Lung microvascular endothelial cell (primary cell): ENCODE measurements around the gene FAM163B. TPM values are rescaled to one million over a fixed set of nuclear protein-coding genes. Genes with fewer than 3 reads are reported as not detected.

Source experiments
- DNase-seq, 2 donors: peaks; one replicate each; pipeline versions ENCODE4 v3.0.0 to v3.0.0-alpha.2; 2010; ENCODE audit warnings: low read depth in 2 of 2
- total RNA-seq: library from RNA; depleted of rRNA; stranded (reverse); fragments of >200 nt; gene quantifications from 2 replicates; pipeline ENCODE4 v1.2.1, GENCODE V29; 2014

The FAM163B gene
- total RNA-seq, 1 donor from 2014 or later: not detected

GRCh38 chr9:133582501-133583045, 26.6 kb downstream of the FAM163B start:
- no peak for DNase-seq

GRCh38 chr9:133581513-133582343, 27.5 kb downstream of the FAM163B start:
- DNase-seq: no peak

DNA sequence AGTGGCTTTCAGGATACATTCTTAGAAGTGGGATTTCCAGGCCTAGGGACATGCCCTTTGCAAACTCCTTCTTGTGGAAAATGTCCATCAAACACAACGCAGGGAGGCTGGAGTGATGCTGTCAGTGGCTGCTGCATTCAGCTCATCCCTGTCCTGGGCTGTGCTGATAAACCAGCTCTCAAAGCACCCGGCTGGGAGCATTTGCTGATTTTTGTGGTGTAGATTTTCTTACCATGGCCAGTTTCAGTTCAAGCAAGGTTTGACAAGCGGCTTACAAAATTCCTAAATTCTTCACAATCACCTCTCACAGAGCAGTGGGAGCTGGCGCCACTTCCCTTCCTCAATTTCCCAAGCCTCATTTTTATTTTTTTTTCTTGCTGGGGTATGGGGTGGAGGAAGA, 28.2 kb downstream of the FAM163B start:
- no peak for DNase-seq

GRCh38 chr9:133580419-133580738, 28.8 kb downstream of the FAM163B start:
- no peak for DNase-seq

GRCh38 chr9:133579601-133580418, 29.4 kb downstream of the FAM163B start:
- DNase-seq: no peak

- DNase-seq: no peak
Observed at GRCh38 chr9:133578524-133579441, 30.4 kb downstream of the FAM163B start.

- DNase-seq: no peak
Observed at GRCh38 chr9:133577737-133578112, 31.5 kb downstream of the FAM163B start.

DNA sequence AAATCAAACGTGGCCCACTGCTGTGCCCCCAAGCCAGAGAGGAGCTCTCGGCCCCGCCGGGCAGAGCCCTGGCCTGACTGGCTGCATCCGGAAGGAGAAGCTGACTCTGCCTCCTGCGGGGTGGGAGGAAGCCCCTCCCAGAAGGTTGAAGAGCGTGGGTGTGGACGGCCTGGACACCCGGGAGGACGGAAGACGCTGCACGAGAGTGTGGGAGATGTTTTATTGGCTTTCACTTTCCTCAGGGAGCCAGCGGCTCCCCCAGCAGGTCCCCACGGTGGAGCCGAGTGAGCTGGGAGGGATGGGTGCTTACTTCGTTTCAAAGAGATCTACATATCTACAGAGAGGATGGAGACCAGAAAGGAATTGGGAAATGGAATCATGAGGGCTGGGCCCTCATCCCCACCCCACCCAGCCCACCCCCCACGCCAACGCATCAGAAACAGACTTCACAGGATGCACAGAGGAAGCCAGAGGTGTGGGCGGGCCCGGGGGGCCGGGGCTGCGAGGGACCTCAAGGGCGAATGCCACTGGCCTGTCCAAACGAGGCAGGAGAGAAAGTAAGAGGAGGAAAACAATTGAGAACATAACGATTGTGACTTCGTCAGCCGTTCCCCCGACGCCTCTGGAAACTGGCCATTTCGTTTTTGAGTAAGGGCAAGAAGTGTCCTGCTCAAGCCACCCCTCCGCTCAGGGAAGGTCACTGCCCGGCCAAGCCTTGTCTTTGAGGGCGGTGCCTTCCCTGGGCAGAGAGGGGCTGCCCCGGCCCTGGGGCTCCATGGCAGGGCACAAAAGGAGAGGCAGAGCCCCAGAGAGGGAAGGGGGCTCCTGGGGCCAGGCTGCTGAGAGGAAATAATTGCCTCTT, 32.1 kb downstream of the FAM163B start:
- DNase-seq: no peak

DNA sequence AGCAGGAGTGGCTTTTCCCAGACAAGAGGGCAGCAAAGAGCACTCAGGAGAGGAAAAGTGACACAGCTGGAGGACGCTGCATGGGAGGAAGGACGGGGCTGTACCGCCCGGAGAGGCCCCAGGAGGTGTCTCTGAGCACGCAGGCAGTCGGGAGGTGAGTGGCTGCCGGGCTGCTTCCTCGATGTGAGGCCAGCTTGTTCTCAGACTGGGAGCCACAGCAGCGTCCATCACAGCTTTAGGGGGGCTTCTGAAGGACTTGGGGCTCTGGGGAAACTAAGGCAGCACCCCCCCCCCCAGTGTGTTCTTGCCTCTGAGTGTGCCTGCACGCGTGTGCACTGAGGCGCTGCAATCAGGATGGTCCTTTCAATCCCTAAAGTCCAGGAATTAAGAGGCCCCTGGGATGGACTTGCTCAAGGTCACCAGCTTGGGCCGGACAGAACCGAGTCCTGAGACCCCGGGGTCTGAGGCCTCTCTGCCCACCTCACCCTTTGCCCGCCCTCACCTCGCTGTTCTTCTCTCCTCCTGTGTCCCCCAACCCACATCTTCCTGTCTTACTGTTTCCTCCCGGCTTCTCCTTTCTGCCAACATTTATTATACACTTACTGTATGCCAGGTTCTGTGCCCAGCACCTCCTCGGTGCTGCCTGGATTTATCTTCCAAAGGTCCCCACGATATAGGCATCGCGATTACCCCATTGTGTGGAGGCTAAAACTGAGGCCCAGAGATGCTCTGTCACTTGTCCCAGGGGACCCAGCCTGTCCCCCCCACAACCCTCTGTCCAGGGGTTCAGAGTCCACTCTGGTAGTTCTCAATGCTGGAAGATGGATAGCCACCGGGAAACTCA, 32.9 kb downstream of the FAM163B start:
- no peak for DNase-seq

DNA sequence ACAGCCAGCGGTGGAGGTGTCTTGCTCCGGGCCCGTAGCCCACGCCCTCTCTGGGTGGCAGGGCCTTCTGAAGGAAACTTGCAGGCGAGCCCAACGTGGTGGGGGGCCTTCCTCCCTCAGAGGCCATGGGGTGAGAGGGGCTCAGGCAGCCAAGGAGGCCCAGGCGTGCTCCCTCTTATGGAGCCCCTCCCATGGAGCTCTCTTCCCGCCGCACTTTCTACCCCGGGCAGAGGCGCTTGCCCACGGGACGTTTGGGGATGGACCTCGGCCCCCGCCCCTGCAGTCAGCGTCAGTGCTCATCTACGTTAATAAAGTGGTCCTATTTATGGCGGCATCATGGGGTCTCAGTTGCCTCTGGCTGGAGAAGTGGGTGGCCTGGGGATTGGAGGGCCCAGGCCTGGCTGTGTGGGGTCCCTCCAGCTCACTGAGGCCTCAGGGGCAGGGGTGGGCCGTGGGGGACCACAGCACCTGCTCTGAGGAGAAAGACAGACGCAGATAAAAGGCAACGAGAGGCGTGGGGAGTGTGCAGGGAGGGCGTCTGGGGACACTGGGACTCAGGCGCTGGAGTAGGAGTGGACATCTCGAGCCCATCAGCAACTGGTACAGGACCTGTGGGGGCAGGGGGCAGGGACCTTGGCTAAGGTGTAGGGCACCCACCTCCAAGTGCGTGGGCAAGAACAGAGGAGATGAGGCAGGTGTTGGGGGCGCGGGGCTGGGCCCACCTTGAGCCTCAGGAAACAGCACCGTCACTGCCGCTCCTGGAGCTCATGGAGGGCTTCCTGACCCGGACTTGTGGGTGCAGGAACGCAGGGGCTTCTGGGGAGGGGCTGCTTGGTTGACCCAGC, 33.8 kb downstream of the FAM163B start:
- DNase-seq: no peak

GRCh38 chr9:133574771-133575170, 34.4 kb downstream of the FAM163B start:
- no peak for DNase-seq

GRCh38 chr9:133573791-133574515, 35.2 kb downstream of the FAM163B start:
- DNase-seq: no peak

DNA sequence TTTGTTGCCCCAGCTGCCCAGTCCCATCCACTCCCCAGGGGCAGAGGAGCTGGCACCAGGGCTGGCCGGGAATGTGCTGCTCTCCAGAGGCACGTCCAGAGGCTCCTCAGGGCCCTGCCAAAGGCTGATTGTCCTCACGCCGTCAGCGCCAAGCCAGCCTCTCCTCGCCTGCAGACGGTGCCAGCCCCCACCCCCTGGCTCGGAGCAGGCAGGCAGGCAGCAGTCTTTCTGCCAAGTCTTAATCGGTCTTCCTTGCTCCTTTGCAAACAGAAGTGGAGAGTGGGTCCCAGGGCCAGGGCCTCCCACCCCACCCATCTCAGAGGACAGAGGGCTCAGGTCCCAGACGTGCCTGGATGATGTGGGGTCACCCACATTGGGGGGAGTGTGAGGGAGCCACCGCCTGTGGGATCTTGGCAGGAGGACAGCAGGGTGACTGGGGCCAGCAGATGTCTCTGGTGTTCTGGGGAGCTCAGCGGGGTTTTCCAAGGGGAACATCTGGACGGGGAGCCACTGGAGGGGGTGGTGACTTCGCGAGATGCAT, 36.3 kb downstream of the FAM163B start:
- no peak for DNase-seq

DNA sequence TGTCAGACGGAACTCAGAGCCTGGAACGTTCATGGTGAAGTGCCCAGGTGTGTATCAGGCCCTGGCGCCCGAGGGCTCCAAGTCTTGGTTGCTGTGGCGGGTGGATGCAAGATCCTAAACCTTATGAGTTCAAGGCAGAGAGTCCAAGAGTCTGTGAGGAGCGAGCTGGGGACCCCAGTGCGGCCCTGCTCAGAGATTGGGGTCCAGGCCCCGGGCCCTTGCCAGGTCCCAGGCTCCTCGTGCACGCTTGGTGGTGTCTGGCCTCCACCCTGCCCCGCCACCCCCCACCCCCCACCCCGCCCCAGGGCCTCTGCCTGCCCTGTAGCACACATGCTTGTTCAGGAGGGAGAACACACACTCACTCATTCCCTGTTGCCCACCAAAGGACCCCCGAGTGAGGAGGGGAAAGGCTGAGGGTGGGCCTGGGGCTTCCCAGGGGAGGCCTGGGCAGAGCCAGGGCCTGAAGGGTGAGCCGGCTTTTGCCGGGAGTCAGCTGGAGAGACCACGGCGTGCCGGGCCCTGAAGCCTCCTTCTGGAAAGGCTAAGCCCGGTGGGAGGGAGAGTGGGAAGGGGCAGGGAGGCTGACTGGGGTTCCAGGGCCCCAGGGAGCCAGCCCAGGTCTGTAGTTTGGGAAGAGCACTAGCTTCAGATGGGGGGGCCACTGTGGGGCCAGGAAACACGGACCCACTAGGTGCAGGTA, 37.1 kb downstream of the FAM163B start:
- no peak for DNase-seq

DNA sequence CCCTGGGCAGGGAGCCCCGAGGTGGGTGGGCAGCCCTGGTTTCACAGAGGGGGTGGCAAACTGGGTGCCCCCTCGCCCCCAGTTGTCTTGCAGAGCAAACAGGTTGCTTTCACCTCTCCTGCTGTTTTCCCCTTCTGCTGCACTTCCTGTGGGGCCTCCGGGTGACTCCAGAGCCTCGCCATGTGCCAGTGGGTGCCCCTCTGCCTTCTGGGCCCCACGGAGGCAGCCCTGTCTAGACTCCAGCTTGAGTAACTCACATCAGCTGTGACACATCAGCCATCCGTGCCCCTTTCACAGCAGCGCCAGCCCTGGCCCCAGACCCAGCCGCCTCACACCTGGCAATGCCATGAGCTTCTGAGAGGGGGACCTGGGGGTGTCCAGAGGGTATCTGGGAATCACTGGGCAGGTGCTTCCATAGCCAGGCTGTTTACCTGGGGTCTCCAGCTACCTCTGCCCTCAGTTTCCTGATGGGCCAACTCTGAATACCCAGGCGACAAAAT, 37.7 kb downstream of the FAM163B start:
- no peak for DNase-seq

DNA sequence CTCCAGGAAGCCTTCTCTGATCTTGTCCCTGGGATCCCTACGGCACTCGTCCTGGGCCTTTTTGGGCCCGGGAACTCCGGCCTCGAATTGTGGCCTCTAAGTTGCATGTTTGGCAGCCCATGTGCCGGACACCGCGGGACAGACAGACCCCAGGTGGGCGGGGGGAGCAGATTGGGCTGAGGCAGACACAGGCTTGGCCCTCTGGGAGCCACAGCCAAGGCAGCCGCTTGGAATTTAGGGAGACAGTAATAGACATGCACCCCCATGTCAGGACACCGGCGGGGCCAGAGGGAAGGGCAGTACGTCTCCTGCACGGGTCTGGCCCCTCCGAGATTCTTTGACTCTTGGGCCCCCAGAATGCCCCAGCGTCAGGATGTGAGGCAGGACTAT, 38.5 kb downstream of the FAM163B start:
- DNase-seq: no peak
